ENCODE results near the gene SP5. TPM values are rescaled to one million over a fixed set of nuclear protein-coding genes. Genes with fewer than 3 reads are reported as not detected.

SP5 gene
- total and polyA plus RNA-seq, 2 donors (not counting 3 experiments of a cell fraction or from before 2014, with no cell fraction given), result not detected

DNA sequence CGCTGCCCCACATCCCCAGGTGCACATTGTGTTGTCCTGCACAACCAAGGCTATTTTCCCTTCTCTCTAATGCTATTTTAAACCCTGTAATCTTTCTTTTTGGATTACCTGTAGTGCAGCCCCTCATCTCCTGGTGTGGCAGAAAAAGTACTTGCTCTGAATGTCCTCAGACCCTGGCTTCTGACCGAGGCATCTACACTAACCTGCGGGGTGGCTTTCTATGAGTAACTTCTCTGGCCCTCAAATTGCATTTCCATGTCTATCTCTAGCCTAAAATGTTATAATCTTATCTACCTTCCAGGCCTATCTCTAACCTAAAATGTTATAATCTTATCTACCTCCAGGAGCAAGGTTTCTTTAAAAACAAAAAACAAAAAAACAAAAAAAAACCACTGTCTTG is 18.2 kb upstream of the SP5 start:
- intact Hi-C loops (cut with micrococcal nuclease) (no loop called here), dilution Hi-C loops (cut with MboI; ENCODE audit: extremely low pct_ligation_motif_present, low sequenced_read_pairs) (no loop called here)
- H3K36me3 ChIP-seq (ENCODE audit: control insufficient read depth in 2 of 2, extremely low read depth in 1 of 2, insufficient read depth in 2 of 2, low read length in 2 of 2), result no peaks in the 10 kb centered on the region
- CTCF ChIA-PET, result no interaction called here
- no TSS peak for BruUV-seq (replicated peaks)
- no peak for DNase-seq (ENCODE audit: low read depth, low spot score)
- H3K9me3 ChIP-seq (replicated peaks; ENCODE audit: control insufficient read depth, insufficient read depth, low read length), result no peaks in the 10 kb centered on the region
- no peaks in the 10 kb centered on the region for H3K79me2 ChIP-seq (ENCODE audit: control insufficient read depth, insufficient read depth, low read length)
- no peak overlapping the region for H2AFZ ChIP-seq (ENCODE audit: low read depth, low read length)
- no peak overlapping the region for H3K9ac ChIP-seq (replicated peaks; ENCODE audit: extremely low read depth, insufficient read depth, low read length)
- no peaks in the 10 kb centered on the region for H4K20me1 ChIP-seq (replicated peaks; ENCODE audit: control insufficient read depth, extremely low read depth, insufficient read depth, low read length)
- no peak overlapping the region for H3K4me2 ChIP-seq (ENCODE audit: insufficient read depth, low read length)
- H3K4me3 ChIP-seq (replicated peaks in 1 of 3; ENCODE audit: insufficient read depth in 1 of 3, low read depth in 1 of 3, low read length in 3 of 3), result no peak overlapping the region
- no peaks in the 10 kb centered on the region for H3K9me1 ChIP-seq (replicated peaks; ENCODE audit: control insufficient read depth, extremely low read depth, insufficient read depth, low read length)
- POLR2A ChIA-PET, result no interaction called here
- FAIRE-seq, result no peak
- H3K4me1 ChIP-seq (ENCODE audit: control insufficient read depth, extremely low read depth, insufficient read depth, low read length), result no peaks in the 10 kb centered on the region
- no peaks in the 10 kb centered on the region for H3K27me3 ChIP-seq (ENCODE audit: control insufficient read depth in 2 of 2, insufficient read depth in 2 of 2, low read length in 2 of 2)
- no peak for TF ChIP-seq FOS (IDR thresholded peaks at IDR 0.05; ENCODE audit: borderline replicate concordance, insufficient read depth, low read length)
- TF ChIP-seq, protein P1, sequence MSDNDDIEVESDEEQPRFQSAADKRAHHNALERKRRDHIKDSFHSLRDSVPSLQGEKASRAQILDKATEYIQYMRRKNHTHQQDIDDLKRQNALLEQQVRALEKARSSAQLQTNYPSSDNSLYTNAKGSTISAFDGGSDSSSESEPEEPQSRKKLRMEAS (IDR thresholded peaks at IDR 0.05; ENCODE audit: insufficient read depth, insufficient read length), result no peak
- no peak overlapping the region for H3K27ac ChIP-seq (ENCODE audit: insufficient read depth, low read depth, low read length)

DNA sequence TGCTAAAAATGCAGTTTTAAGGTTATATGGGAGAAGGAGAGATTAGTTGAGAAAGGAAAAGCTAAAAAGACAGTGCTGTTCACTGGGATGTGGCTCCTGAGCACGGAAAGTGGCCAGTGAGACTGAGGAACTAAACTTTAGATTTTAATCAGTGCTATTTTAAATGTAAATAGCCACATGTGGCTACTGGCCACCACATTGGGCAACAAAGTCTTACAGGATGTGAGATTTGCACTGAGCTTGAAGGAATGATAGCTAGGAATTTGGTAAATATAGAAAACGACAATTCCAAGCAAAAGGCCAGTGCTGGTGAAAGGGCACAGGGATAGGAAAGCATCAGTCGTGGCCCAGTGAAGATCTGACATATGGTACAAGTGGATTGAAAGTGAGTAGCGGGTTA is 14.1 kb upstream of the SP5 start:
- TF ChIP-seq, protein P2, sequence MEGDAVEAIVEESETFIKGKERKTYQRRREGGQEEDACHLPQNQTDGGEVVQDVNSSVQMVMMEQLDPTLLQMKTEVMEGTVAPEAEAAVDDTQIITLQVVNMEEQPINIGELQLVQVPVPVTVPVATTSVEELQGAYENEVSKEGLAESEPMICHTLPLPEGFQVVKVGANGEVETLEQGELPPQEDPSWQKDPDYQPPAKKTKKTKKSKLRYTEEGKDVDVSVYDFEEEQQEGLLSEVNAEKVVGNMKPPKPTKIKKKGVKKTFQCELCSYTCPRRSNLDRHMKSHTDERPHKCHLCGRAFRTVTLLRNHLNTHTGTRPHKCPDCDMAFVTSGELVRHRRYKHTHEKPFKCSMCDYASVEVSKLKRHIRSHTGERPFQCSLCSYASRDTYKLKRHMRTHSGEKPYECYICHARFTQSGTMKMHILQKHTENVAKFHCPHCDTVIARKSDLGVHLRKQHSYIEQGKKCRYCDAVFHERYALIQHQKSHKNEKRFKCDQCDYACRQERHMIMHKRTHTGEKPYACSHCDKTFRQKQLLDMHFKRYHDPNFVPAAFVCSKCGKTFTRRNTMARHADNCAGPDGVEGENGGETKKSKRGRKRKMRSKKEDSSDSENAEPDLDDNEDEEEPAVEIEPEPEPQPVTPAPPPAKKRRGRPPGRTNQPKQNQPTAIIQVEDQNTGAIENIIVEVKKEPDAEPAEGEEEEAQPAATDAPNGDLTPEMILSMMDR (IDR thresholded peaks at IDR 0.05; ENCODE audit: extremely low read depth in 1 of 2, insufficient read depth in 1 of 2, low read depth in 1 of 2, low read length in 2 of 2), result no peak
- TF ChIP-seq MYC (IDR thresholded peaks at IDR 0.05; ENCODE audit: low read depth, low read length), result no peak
- TF ChIP-seq, protein P1 (IDR thresholded peaks at IDR 0.05; ENCODE audit: insufficient read depth, insufficient read length), result no peak
- no peak for TF ChIP-seq EZH2 (IDR thresholded peaks at IDR 0.05; ENCODE audit: borderline replicate concordance, low read depth, low read length, severe bottlenecking)
- TF ChIP-seq FOS (IDR thresholded peaks at IDR 0.05; ENCODE audit: borderline replicate concordance, insufficient read depth, low read length), result no peak
- H3K9me3 ChIP-seq (replicated peaks; ENCODE audit: control insufficient read depth, insufficient read depth, low read length), result no peaks in the 10 kb centered on the region
- no peaks in the 10 kb centered on the region for H3K79me2 ChIP-seq (ENCODE audit: control insufficient read depth, insufficient read depth, low read length)
- FAIRE-seq (no peak), DNase-seq (ENCODE audit: low read depth, low spot score) (no peak)
- H2AFZ ChIP-seq (ENCODE audit: low read depth, low read length), result no peak overlapping the region
- no peak overlapping the region for H3K9ac ChIP-seq (replicated peaks; ENCODE audit: extremely low read depth, insufficient read depth, low read length)
- intact Hi-C loops (cut with micrococcal nuclease) (no loop called here), dilution Hi-C loops (cut with MboI; ENCODE audit: extremely low pct_ligation_motif_present, low sequenced_read_pairs) (no loop called here)
- no peak overlapping the region for H3K4me3 ChIP-seq (replicated peaks in 1 of 3; ENCODE audit: insufficient read depth in 1 of 3, low read depth in 1 of 3, low read length in 3 of 3)
- H4K20me1 ChIP-seq (replicated peaks; ENCODE audit: control insufficient read depth, extremely low read depth, insufficient read depth, low read length), result no peaks in the 10 kb centered on the region
- no TSS peak for BruUV-seq (replicated peaks)
- H3K27me3 ChIP-seq (ENCODE audit: control insufficient read depth in 2 of 2, insufficient read depth in 2 of 2, low read length in 2 of 2), result no peaks in the 10 kb centered on the region
- no peak overlapping the region for H3K4me2 ChIP-seq (ENCODE audit: insufficient read depth, low read length)
- no peaks in the 10 kb centered on the region for H3K36me3 ChIP-seq (ENCODE audit: control insufficient read depth in 2 of 2, extremely low read depth in 1 of 2, insufficient read depth in 2 of 2, low read length in 2 of 2)
- no peak overlapping the region for H3K27ac ChIP-seq (ENCODE audit: insufficient read depth, low read depth, low read length)
- H3K9me1 ChIP-seq (replicated peaks; ENCODE audit: control insufficient read depth, extremely low read depth, insufficient read depth, low read length), result no peaks in the 10 kb centered on the region
- H3K4me1 ChIP-seq (ENCODE audit: control insufficient read depth, extremely low read depth, insufficient read depth, low read length), result no peaks in the 10 kb centered on the region
- CTCF ChIA-PET, result interaction anchor here (0.8 to 1.9 kb wide), 3 partner anchors 15 to 292 kb away, joined by 3 to 8 read pairs (median 3); no protein-coding TSS in a partner anchor
- POLR2A ChIA-PET, result no interaction called here

All from endothelial cell of umbilical vein (primary cell).